Stimulated activated CD8-positive, alpha-beta memory T cell treated with anti-CD3 and anti-CD28 coated beads, Interleukin-12 subunit alpha, Interleukin-12 subunit beta, amount 100 ng/mL, for 24 hours (primary cell): ENCODE measurements around the gene RAG1.

Experiments
- DNase-seq: peaks from one replicate; pipeline ENCODE4 v3.0.0-alpha.2; 2020; ENCODE audit errors: extremely low read depth

Gene RAG1

GRCh38 chr11:36590513-36590912, 22.7 kb downstream of the RAG1 start:
- no peak for DNase-seq

DNA sequence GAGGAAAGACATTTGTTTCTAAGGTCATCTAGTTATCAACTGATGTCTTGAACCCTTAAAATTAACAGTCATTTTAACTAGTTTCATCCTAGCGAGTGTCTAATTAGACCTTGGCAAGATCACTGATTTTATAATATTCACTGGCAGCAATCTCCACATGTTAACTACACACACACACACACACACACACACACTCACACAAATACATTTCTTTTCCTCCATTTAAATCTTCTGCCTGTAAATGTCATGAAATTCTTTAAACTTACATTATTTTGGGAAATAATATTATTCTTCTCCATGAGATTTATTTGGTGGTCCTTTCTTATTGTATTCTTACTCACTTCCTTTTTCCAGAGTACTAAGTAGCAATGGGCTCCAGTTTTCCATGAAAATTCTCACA, 23.6 kb downstream of the RAG1 start:
- DNase-seq: no peak

DNA sequence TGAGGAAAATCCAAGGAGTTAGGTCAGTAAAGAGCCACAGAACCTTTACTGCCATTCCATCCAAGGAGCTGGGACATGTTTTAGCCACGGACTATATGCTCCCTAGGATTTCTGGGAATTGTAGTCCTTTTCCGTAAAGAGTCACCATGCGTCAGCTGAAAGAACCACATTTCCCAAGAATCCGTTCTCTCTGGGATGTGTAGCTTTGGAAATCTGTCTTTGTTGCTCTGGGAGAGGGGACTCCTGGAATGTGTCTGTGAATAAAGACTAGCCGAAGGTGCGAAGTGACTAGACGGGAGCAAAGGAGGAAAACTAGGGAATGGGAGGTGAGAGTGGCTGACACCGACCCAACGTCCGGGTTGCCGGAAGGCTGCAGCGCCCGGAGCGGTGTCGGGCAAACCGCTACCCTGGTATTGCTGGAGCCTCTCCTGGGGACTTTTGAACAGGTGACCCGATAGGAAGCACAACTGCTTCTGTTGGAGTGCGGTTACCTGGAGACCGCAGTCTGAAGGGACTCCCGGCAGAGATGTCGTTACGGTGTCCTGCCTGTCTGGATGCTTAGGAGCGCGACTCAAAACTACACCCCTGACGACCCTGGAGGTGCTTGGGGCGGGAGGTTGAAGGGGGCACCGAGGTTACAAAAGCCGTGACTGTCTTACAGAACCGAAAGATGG, 26.6 kb downstream of the RAG1 start, which contains the start of gene IFTAP:
Gene IFTAP, plus strand, starts transcription at position 187 of the 674 bp plus-strand sequence. CDS start 15,602 bp downstream, outside the sequence.
- no peak for DNase-seq

DNA sequence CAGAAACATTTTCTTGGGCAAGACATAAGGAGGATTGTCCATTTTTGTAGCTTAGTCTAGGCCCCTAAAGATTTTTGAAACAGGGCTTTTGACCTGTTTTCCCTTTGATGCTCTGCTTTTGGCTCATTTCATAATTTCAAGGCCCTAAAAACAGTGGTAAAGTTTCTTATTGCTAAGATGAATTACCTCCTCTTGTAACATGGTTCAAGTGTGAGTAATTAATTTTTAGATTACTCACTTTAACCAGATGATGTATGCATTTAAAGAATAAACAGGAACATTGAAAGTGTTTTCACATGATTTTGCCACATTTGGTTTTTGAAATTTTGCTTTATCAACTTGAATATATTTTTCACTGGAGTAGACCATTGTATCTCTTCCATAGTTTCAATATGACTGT, 29.1 kb downstream of the RAG1 start:
- DNase-seq: no peak

DNA sequence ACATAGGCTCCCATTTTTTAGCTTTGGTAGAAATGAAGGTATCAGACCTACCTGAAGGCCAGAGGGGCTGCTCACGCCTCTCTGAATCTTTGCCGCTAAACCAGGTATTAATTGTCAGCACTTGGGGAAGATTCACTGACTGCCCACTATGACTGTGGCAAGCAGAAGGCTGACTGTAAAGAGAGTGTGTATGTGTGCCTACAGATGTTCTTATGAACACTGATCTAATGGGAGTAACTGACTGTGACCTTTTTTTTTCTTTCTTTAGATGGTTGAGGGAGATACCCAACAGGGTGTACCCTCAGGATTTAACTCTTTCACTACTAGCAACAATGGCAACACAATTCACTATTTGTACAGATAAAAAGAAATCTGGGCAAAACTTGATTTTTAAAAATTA, 30.2 kb downstream of the RAG1 start, which contains the start of gene RAG2:
Gene RAG2, minus strand, starts transcription at position 186 of the 400 bp plus-strand sequence. CDS start 4,068 bp downstream, outside the sequence.
- DNase-seq: no peak

DNA sequence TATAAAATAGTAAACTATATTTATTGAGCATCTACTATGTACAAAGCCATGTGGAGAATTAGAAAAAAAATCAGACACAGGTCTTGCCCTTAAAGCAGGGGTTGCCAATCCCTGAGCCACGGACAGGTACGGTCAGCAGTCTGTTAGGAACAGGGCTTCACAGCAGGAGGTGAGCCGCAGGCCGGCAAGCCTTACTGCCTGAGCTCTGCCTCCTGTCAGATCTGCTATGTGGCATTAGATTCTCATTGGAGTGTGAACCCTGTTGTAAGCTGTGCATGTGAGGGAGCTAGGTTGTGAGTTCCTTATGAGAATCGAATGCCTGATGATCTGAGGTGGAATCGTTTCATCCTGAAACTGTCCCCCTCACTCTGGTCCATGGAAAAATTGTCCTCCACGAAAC, 32.4 kb downstream of the RAG1 start:
- no peak for DNase-seq

- no peak for DNase-seq
These were observed 33.3 kb downstream of the RAG1 start for GRCh38 chr11:36601155-36601554.

- no peak for DNase-seq
These were observed 34.3 kb downstream of the RAG1 start for GRCh38 chr11:36602135-36602534.

GRCh38 chr11:36605221-36606216, 37.7 kb downstream of the RAG1 start:
- DNase-seq: no peak

- DNase-seq: no peak
These were observed 40.8 kb downstream of the RAG1 start for GRCh38 chr11:36608491-36609199.

- no peak for DNase-seq
These were observed 41.6 kb downstream of the RAG1 start for GRCh38 chr11:36609383-36609782.

GRCh38 chr11:36615826-36616225, 48.0 kb downstream of the RAG1 start:
- no peak for DNase-seq

DNA sequence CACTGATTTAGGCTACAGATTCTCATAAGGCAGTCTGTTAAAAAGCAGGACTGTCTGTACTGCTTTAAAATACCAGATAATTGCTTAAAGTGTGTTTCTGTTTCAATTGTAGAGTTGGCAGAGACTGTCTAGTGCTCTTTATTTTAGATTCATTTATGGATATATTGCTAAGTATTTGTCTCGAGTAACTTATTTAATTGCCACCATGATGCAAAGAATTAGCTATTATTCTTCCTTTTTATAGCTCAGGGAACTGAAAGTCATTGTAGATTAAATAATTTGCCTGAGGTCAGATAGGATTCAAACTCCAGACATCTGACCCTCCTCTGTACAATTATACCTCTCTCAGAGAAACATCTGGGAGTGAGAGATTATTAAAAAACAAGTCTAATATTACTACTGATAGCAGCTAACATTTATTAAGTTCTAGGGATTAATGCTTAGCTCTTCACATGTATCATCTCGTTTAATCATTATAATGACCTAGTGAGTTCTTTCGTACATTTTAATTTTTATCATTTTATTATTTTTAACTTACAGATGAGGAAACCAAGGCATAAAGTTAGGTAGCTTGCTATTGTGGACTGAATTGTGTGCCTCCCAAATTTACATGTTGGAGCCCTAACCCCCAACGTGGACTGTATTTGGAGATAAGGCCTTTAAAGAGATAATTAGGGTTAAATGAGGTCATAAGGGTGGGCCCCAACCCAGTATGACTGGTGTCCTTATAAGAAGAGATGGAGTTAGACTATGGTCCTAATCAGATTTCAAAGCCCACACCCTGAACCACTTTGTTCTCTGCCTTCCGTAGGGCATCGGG, 49.9 kb downstream of the RAG1 start:
- no peak for DNase-seq

GRCh38 chr11:36618363-36619047, 50.7 kb downstream of the RAG1 start:
- DNase-seq: no peak

DNA sequence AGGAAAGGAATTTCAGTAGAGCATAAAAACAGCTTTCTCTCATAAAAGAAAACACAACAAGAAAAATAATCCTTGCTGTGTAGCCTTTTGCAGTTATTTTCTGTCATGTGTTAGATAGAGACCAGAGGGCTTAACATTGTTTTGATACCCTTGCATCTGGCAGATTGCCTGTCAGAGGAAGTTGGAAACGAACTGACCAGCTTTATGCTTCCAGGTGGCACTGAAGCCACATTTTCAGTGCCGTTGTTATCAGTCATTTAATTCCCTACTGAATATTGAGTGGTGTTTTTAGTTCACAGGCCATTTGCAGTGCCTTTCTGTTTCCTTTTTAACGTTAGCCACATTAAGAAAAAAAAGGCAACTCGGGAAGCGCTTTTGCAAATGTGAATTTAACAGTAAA, 51.7 kb downstream of the RAG1 start:
- no peak for DNase-seq

- no peak for DNase-seq
These were observed 52.4 kb downstream of the RAG1 start for GRCh38 chr11:36620246-36620645.

DNA sequence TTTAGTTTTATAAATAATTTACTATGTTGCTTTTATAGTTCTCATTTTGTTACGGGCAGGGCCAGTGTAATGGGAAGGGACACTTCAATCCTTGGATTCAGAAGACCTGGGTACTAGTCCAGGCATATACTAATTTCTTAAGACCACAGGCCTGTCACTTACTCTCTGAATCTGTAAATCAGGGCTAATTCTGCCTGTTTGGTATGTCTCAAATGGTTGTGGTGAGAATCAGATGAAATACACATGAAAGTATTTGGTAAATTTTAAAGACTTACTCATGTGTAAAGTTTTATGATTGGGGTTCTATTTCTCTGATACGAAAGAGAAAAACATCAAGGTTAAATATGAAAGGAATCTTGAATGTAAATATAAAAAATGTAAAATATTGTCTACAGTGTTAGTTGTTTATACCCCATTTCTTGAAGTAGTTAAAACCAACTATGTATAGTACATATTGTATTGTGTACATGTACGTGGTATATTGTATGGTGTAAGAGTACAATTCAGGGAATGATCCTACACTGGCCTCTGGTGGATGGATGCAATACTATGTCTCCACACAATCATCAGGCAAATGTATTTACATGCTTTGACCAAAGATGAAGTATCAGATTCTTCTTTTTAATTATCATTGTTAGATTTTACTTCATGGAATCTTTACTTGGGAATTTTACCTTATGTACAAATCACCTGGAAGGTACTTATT, 54.8 kb downstream of the RAG1 start:
- DNase-seq: no peak

GRCh38 chr11:36623494-36623893, 55.7 kb downstream of the RAG1 start:
- DNase-seq: no peak

GRCh38 chr11:36627006-36627405, 59.2 kb downstream of the RAG1 start:
- no peak for DNase-seq

DNA sequence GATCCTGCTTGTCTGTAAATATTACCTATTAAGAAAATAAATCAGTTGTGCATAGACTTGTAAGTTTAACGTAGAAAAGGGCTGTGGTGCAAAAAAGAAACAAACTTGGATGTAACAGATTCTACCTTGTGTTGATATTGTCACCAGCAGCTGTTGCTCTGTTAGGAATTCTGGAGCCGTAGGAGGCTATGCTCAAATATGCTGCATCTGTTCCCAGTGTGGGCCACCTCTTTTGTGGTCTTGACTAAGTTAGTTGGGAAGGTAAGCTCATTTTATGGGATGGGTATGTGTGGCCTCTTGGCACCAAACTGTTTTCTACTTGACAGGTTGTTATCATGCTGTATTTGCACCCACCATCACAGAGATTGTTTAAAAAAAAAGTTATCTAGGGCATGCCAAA, 59.7 kb downstream of the RAG1 start:
- DNase-seq: no peak
